Activated CD4-positive, alpha-beta T cell treated with anti-CD3 and anti-CD28 coated beads for 48 hours (primary cell): ENCODE measurements around the gene PIK3R2.
"Not testable (repeated sequence)": the region's sequence is repeated elsewhere in the genome, so short reads cannot be mapped to it uniquely, and the experiment has no call there.

Source experiments
- DNase-seq: peaks from one replicate; pipeline ENCODE4 v3.0.0-alpha.2; 2020

The PIK3R2 gene

GRCh38 chr19:18156268-18156667, 3.3 kb downstream of the PIK3R2 start:
- no peak for DNase-seq

- DNase-seq, result no peak
These were observed 4.0 kb downstream of the PIK3R2 start for GRCh38 chr19:18156841-18157464.

- no peak for DNase-seq
These were observed 4.6 kb downstream of the PIK3R2 start for GRCh38 chr19:18157465-18158063.

GRCh38 chr19:18158467-18158866, 5.5 kb downstream of the PIK3R2 start:
- DNase-seq, result no peak

GRCh38 chr19:18159059-18159616, 6.2 kb downstream of the PIK3R2 start:
- DNase-seq, result not testable (repeated sequence)

- no peak for DNase-seq
These were observed 6.8 kb downstream of the PIK3R2 start for GRCh38 chr19:18159810-18160209.

- peak; percentile 28 for DNase-seq
These were observed 7.6 kb downstream of the PIK3R2 start for GRCh38 chr19:18160493-18160970.

- peak; percentile 83 for DNase-seq
These were observed 8.1 kb downstream of the PIK3R2 start for GRCh38 chr19:18160971-18161635.

- DNase-seq, result no peak
These were observed 8.7 kb downstream of the PIK3R2 start for GRCh38 chr19:18161636-18162002.

GRCh38 chr19:18164072-18164471, 11.1 kb downstream of the PIK3R2 start:
- DNase-seq, result no peak

- DNase-seq, result no peak
These were observed 13.0 kb downstream of the PIK3R2 start for GRCh38 chr19:18165794-18166544.

GRCh38 chr19:18167011-18167410, 14.0 kb downstream of the PIK3R2 start:
- no peak for DNase-seq

GRCh38 chr19:18167975-18168645, 15.1 kb downstream of the PIK3R2 start:
- peak; percentile 76 for DNase-seq

- DNase-seq, result no peak
These were observed 15.9 kb downstream of the PIK3R2 start for GRCh38 chr19:18168673-18169381.

GRCh38 chr19:18170714-18171255, 17.8 kb downstream of the PIK3R2 start:
- no peak for DNase-seq

- no peak for DNase-seq
These were observed 18.8 kb downstream of the PIK3R2 start for GRCh38 chr19:18171605-18172327.

GRCh38 chr19:18172331-18173053, 19.5 kb downstream of the PIK3R2 start:
- no peak for DNase-seq

- no peak for DNase-seq
These were observed 20.1 kb downstream of the PIK3R2 start for GRCh38 chr19:18173054-18173571.

- peak; percentile 73 for DNase-seq
These were observed 20.8 kb downstream of the PIK3R2 start, which contains the start of gene IFI30 for GRCh38 chr19:18173572-18174288. Gene IFI30, plus strand, starts transcription at chr19:18173813. Its CDS starts 29 bp downstream, at chr19:18173842.
